Lower leg skin (tissue), 3 donors: ENCODE results near the gene TNFSF11.

ENCODE experiments used
- CTCF ChIP-seq, 3 donors: fragments of 450-650 bp; IDR thresholded peaks; one replicate each; pipeline ENCODE4 v1.5.1; 2016; ENCODE audit warnings: antibody characterized with exemption in 3 of 3, mild to moderate bottlenecking in 3 of 3, moderate library complexity in 2 of 3
- POLR2A ChIP-seq, 2 donors: fragments of 450-650 bp; IDR thresholded peaks; one replicate each; pipeline ENCODE4 v1.6.1; 2016 to 2017; ENCODE audit warnings: antibody characterized with exemption in 2 of 2, mild to moderate bottlenecking in 1 of 2, moderate library complexity in 1 of 2

GRCh38 chr13:42653679-42654078 is 79.7 kb downstream of the TNFSF11 start:
- TF ChIP-seq CTCF (IDR thresholded peaks at IDR 0.05): no peak
- TF ChIP-seq POLR2A (IDR thresholded peaks at IDR 0.05): no peak
